Measurements from ENCODE around the gene FRMD1.

DNA sequence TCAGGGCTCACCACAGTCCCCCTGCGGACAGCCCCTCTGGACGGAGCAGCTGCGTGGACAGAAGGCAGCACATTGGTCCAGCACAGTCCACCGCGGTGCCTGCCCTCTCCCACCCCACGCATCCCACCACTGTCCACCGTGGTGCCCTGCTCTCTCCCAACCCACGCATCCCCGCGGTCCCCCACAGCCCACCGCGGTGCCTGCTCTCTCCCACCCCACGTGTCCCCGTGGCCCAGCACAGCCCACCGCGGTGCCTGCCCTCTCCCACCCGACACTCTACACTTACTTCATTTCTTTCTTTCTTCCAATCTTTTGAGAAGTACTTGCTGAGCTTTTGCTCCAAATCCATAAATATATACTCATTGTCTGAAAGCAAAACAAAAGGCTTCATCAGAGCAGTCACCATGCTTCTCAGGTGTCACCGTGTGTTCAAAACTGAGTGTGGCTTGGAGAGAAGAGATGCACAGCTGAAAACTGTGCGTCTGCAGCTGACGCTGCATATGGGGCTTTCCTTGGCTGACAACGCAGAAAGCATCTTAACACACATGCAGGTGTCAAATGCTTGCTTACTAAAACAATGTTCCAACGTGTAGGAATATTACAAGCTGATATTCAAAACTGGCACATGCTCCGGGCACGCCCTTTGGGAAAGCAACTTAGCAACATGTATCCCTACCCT, 11.8 kb downstream of the FRMD1 start:
- TF ChIP-seq YY1 (IDR thresholded peaks at IDR 0.05; ENCODE audit: insufficient read depth, insufficient read length) (no peak), SUZ12 (IDR thresholded peaks at IDR 0.05; ENCODE audit: extremely low read depth, insufficient read depth, insufficient read length) (no peak), ZNF274 (IDR thresholded peaks at IDR 0.05; ENCODE audit: low read depth, low read length) (no peak)

All from NT2/D1 (cell line).